ENCODE results near the gene PAPPA.

- TF ChIP-seq CTCF (IDR thresholded peaks at IDR 0.05), result no peak
- TF ChIP-seq POLR2A (IDR thresholded peaks at IDR 0.05), result no peak
These were observed 174.3 kb downstream of the PAPPA start for GRCh38 chr9:116327701-116328405.

All from uterus (tissue), 2 donors.